Ishikawa (cell line): ENCODE data around the gene IL17RC.

Source experiments
- CEBPB ChIP-seq: IDR thresholded peaks from 2 replicates; pipeline ENCODE4 v1.6.1; 2012
- CREB1 ChIP-seq: IDR thresholded peaks from 2 replicates; pipeline ENCODE4 v1.6.1; 2012; ENCODE audit warnings: low read depth
- EGR1 ChIP-seq: IDR thresholded peaks from 2 replicates; pipeline ENCODE4 v1.6.1; 2012
- EP300 ChIP-seq: IDR thresholded peaks from 2 replicates; pipeline ENCODE4 v1.6.1; 2012; ENCODE audit warnings: borderline replicate concordance
- FOXM1 ChIP-seq: IDR thresholded peaks from 2 replicates; pipeline ENCODE4 v1.6.1; 2012; ENCODE audit warnings: low read depth, borderline replicate concordance
- NFIC ChIP-seq: IDR thresholded peaks from 2 replicates; pipeline ENCODE4 v1.6.1; 2012
- RAD21 ChIP-seq: IDR thresholded peaks from 2 replicates; pipeline ENCODE4 v1.6.1; 2012; ENCODE audit warnings: low read depth
- REST ChIP-seq: IDR thresholded peaks from 2 replicates; pipeline ENCODE4 v1.6.1; 2012; ENCODE audit warnings: low read depth, mild to moderate bottlenecking
- TAF1 ChIP-seq: IDR thresholded peaks from 2 replicates; pipeline ENCODE4 v1.6.1; 2012; ENCODE audit warnings: low read depth, mild to moderate bottlenecking
- TCF12 ChIP-seq: IDR thresholded peaks from 2 replicates; pipeline ENCODE4 v1.6.1; 2012; ENCODE audit warnings: low read depth
- TEAD4 ChIP-seq: IDR thresholded peaks from 2 replicates; pipeline ENCODE4 v1.6.1; 2012
- USF1 ChIP-seq: IDR thresholded peaks from 2 replicates; pipeline ENCODE4 v1.6.1; 2012
- YY1 ChIP-seq: IDR thresholded peaks from 2 replicates; pipeline ENCODE4 v1.6.1; 2012; ENCODE audit warnings: low read depth
- ZBTB7A ChIP-seq: IDR thresholded peaks from 2 replicates; pipeline ENCODE4 v1.6.1; 2012; ENCODE audit warnings: low read depth
- TF ChIP-seq, protein P1 (sequence below): IDR thresholded peaks from 2 replicates; pipeline ENCODE4 v1.6.1; 2012

IL17RC gene

GRCh38 chr3:9889405-9889804 lies 27.5 kb upstream of the IL17RC start:
- TF ChIP-seq EP300 (no peak), EGR1 (no peak), CEBPB (no peak), ZBTB7A (no peak), USF1 (no peak), FOXM1 (no peak), CREB1 (no peak)
- TF ChIP-seq, protein P1, sequence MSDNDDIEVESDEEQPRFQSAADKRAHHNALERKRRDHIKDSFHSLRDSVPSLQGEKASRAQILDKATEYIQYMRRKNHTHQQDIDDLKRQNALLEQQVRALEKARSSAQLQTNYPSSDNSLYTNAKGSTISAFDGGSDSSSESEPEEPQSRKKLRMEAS: no peak

DNA sequence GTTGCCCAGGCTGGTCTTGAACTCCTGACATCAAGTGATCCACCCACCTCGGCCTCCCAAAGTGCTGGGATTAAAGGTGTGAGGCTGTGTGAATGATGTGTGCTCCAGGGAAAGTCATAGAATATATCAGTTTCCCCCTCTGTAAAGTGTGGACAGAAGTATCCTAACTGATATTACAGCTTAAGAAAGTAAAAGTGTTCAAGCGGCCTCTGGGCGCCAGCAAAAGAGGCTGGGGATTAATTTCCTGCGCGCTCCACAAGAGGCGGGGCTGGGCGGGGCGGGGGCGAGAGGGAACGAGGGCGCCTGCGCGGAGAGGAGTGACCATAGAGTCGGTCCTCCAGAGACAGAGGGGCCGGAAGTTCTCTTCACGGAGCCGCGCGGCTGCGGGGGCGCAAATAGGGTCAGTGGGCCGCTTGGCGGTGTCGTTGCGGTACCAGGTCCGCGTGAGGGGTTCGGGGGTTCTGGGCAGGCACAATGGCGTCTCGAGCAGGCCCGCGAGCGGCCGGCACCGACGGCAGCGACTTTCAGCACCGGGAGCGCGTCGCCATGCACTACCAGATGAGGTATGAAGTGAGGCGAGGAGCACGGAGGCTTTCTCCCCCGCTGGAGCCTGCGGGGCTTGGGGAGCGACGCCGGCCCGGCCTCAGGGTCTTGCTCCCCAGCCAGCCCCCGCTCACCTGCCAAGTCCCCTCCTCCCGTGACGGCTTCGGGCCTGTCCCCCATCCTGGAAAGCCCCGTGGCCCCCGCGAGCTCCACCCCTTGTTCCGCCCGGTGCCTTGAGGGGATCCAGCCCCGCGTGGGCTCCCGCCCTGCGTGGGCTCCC lies 26.4 kb upstream of the IL17RC start, which contains the start of gene JAGN1:
TSS of gene JAGN1 (plus strand) at position 362 of the 823 bp plus-strand sequence. CDS start at position 475, 113 bp downstream.
- TF ChIP-seq, protein P1: peak; percentile 72
- TF ChIP-seq EP300 (no peak), TAF1 (peak; percentile 90), ZBTB7A (peak; percentile 70), NFIC (0 out of 2 replicates have a peak, but pooled peaks have one; percentile 33), EGR1 (peak; percentile 94), YY1 (peak; percentile 51; the same call in 1 of the 2 replicates), TCF12 (peak; percentile 52; the same call in 1 of the 2 replicates), REST (no peak)

GRCh38 chr3:9891072-9891622 lies 25.8 kb upstream of the IL17RC start:
- TF ChIP-seq TAF1 (no peak), CEBPB (no peak), TEAD4 (no peak), NFIC (no peak), USF1 (no peak), FOXM1 (no peak), CREB1 (no peak), RAD21 (no peak), ZBTB7A (no peak), YY1 (no peak), TCF12 (no peak)
- TF ChIP-seq, protein P1: no peak

GRCh38 chr3:9893739-9894138 lies 23.2 kb upstream of the IL17RC start:
- TF ChIP-seq YY1 (no peak), CREB1 (no peak), USF1 (no peak), NFIC (no peak), CEBPB (no peak), REST (no peak), TEAD4 (no peak), EP300 (no peak), EGR1 (no peak), FOXM1 (no peak), RAD21 (no peak), TAF1 (no peak), TCF12 (no peak)
